ENCODE data around the gene NACC2. TPM values are rescaled to one million over a fixed set of nuclear protein-coding genes. Genes with fewer than 3 reads are reported as not detected.
A peak's percentile ranks its signal among the peaks of the same experiment; 100 is the strongest.

NACC2 gene
- total RNA-seq, 4 donors from 2014 or later = 93.8 to 192 (median 142) TPM

GRCh38 chr9:135989722-135990467 lies 105.2 kb downstream of the NACC2 start:
- Histone ChIP-seq H3K36me3 (no peaks in the 10 kb centered on the region), H3K27me3 (peaks cover 0 to 51% (median 0%) of the 10 kb centered on the region in 4 donors), H3K27ac (replicated peaks in 1 of 4) (peak overlapping the region in 1 of 4 donors; percentile 6), H3K9me3 (no peaks in the 10 kb centered on the region), H3K4me3 (peak overlapping the region; percentile 11 to 30 (median 19)), H3K4me1 (peaks cover 32 to 60% (median 54%) of the 10 kb centered on the region in 4 donors)
- TF ChIP-seq EP300 (IDR thresholded peaks at IDR 0.05) (no peak), POLR2AphosphoS5 (IDR thresholded peaks at IDR 0.05) (no peak), POLR2A (IDR thresholded peaks at IDR 0.05; ENCODE audit: low read depth) (no peak), CTCF (IDR thresholded peaks at IDR 0.05) (no peak)
- no peak for DNase-seq (ENCODE audit: extremely low spot score)
- WGBS = 50% methylated on average over 18 of the region's 36 CpGs
- intact Hi-C loops (cut with DNase I) = loop anchor here (10.0 kb wide), 1 partner anchor 125 kb away; the partner anchor contains the start of gene TMEM250

GRCh38 chr9:135989157-135989556 lies 105.9 kb downstream of the NACC2 start:
- no peak overlapping the region for H3K4me3 ChIP-seq
- DNase-seq (ENCODE audit: extremely low spot score) = no peak
- 97% methylated on average over 6 of the region's 8 CpGs for WGBS
- peaks cover 0 to 56% (median 0%) of the 10 kb centered on the region in 4 donors for H3K27me3 ChIP-seq
- no peaks in the 10 kb centered on the region for H3K9me3 ChIP-seq
- no peak overlapping the region for H3K27ac ChIP-seq (replicated peaks in 1 of 4)
- intact Hi-C loops (cut with DNase I) = no loop called here
- no peaks in the 10 kb centered on the region for H3K36me3 ChIP-seq
- peaks cover 32 to 53% (median 49%) of the 10 kb centered on the region in 4 donors for H3K4me1 ChIP-seq
- TF ChIP-seq CTCF (IDR thresholded peaks at IDR 0.05) = no peak
- no peak for TF ChIP-seq POLR2A (IDR thresholded peaks at IDR 0.05; ENCODE audit: low read depth)
- TF ChIP-seq EP300 (IDR thresholded peaks at IDR 0.05) = no peak
- TF ChIP-seq POLR2AphosphoS5 (IDR thresholded peaks at IDR 0.05) = no peak

- Histone ChIP-seq H3K4me1 (peaks cover 28 to 46% (median 43%) of the 10 kb centered on the region in 4 donors), H3K36me3 (no peaks in the 10 kb centered on the region), H3K27me3 (peaks cover 0 to 60% (median 0%) of the 10 kb centered on the region in 4 donors), H3K4me3 (no peak overlapping the region), H3K27ac (replicated peaks in 1 of 4) (no peak overlapping the region), H3K9me3 (no peaks in the 10 kb centered on the region)
- TF ChIP-seq CTCF (IDR thresholded peaks at IDR 0.05) (no peak), POLR2AphosphoS5 (IDR thresholded peaks at IDR 0.05) (no peak), EP300 (IDR thresholded peaks at IDR 0.05) (no peak), POLR2A (IDR thresholded peaks at IDR 0.05; ENCODE audit: low read depth) (no peak)
- intact Hi-C loops (cut with DNase I) = no loop called here
- DNase-seq (ENCODE audit: extremely low spot score) = no peak
- WGBS = 76% methylated on average over 11 of the region's 17 CpGs
These were observed 106.6 kb downstream of the NACC2 start for GRCh38 chr9:135988493-135988892.

- peaks cover 0 to 60% (median 0%) of the 10 kb centered on the region in 4 donors for H3K27me3 ChIP-seq
- H3K9me3 ChIP-seq = no peaks in the 10 kb centered on the region
- H3K36me3 ChIP-seq = no peaks in the 10 kb centered on the region
- no peak overlapping the region for H3K27ac ChIP-seq (replicated peaks in 1 of 4)
- intact Hi-C loops (cut with DNase I) = no loop called here
- TF ChIP-seq POLR2AphosphoS5 (IDR thresholded peaks at IDR 0.05) = no peak
- no peak for TF ChIP-seq CTCF (IDR thresholded peaks at IDR 0.05)
- TF ChIP-seq EP300 (IDR thresholded peaks at IDR 0.05) = no peak
- no peak for TF ChIP-seq POLR2A (IDR thresholded peaks at IDR 0.05; ENCODE audit: low read depth)
- DNase-seq (ENCODE audit: extremely low spot score) = no peak
- WGBS = 85% methylated on average over 5 of the region's 16 CpGs
- H3K4me1 ChIP-seq = peaks cover 22 to 40% (median 37%) of the 10 kb centered on the region in 4 donors
- no peak overlapping the region for H3K4me3 ChIP-seq
These were observed 107.2 kb downstream of the NACC2 start for GRCh38 chr9:135987838-135988404.

Data from esophagus muscularis mucosa (tissue), 4 donors.